CD4-positive, alpha-beta T cell (primary cell): ENCODE measurements around the gene CLDN10. TPM values are rescaled to one million over a fixed set of nuclear protein-coding genes. Genes with fewer than 3 reads are reported as not detected.

Experiments
- ATAC-seq: fragments of 200-7000 bp; cut with Tn5 transposase; one replicate; pipeline ENCODE4 v1.10.0; 2022; ENCODE audit warnings: mild to moderate bottlenecking; ENCODE audit not compliant: poor library complexity
- CTCF ChIA-PET: fragments of 350-600 bp; sonication (Branson Sonifier 250); formaldehyde crosslinking; loops from one replicate; lab custom pipeline; 2021; ENCODE audit warnings: antibody characterized with exemption, inconsistent platforms; lab: Charles Lee
- POLR2A ChIA-PET: fragments of 350-600 bp; sonication (Branson Sonifier 250); formaldehyde crosslinking; loops from one replicate; lab custom pipeline; 2021; ENCODE audit warnings: antibody characterized with exemption, inconsistent platforms; lab: Charles Lee
- DNase-seq, 14 experiments: peaks; one replicate each; pipeline ENCODE4 v3.0.0-alpha.2; 2013 to 2020; ENCODE audit warnings: mixed read lengths in 2 of 14
- H3K27ac ChIP-seq, 2 donors: one replicate each; pipeline versions ENCODE4 v1.5.1 to v1.7.0; 2013; ENCODE audit warnings: low read length in 2 of 2, low read depth in 1 of 2, mild to moderate bottlenecking in 1 of 2
- H3K27me3 ChIP-seq, 2 experiments: 1 replicate in 1 of 2; 2 replicates in 1 of 2; pipeline versions ENCODE4 v1.6.1 to v1.7.0; 2013; ENCODE audit warnings: low read length in 2 of 2, control low read depth in 1 of 2, mild to moderate bottlenecking in 1 of 2, moderate library complexity in 1 of 2; ENCODE audit not compliant: insufficient read depth in 2 of 2, control insufficient read depth in 1 of 2
- H3K36me3 ChIP-seq: one replicate; pipeline ENCODE4 v1.6.1; 2013; ENCODE audit warnings: low read length, control low read depth; ENCODE audit not compliant: insufficient read depth
- H3K4me1 ChIP-seq: one replicate; pipeline ENCODE4 v1.6.1; 2013; ENCODE audit warnings: low read length, control low read depth; ENCODE audit not compliant: insufficient read depth
- H3K4me3 ChIP-seq: one replicate; pipeline ENCODE4 v1.5.1; 2013; ENCODE audit warnings: mild to moderate bottlenecking, low read length, moderate library complexity
- H3K9me3 ChIP-seq, 2 experiments: 1 replicate in 1 of 2; 2 replicates in 1 of 2; pipeline versions ENCODE4 v1.6.1 to v1.7.0; 2013; ENCODE audit warnings: low read length in 2 of 2, mild to moderate bottlenecking in 2 of 2, control low read depth in 1 of 2, moderate library complexity in 1 of 2; ENCODE audit not compliant: control insufficient read depth in 1 of 2, insufficient read depth in 1 of 2
- H3K27ac Mint-ChIP-seq: one replicate; pipeline ENCODE4 v1.8.0; 2020; ENCODE audit warnings: mixed read lengths
- H3K27me3 Mint-ChIP-seq: one replicate; pipeline ENCODE4 v1.8.0; 2021; ENCODE audit warnings: mixed read lengths
- H3K36me3 Mint-ChIP-seq: one replicate; pipeline ENCODE4 v1.8.0; 2021; ENCODE audit warnings: low read depth, mixed read lengths
- H3K4me1 Mint-ChIP-seq: one replicate; pipeline ENCODE4 v1.8.0; 2021; ENCODE audit warnings: low read depth, mixed read lengths
- H3K4me3 Mint-ChIP-seq: one replicate; pipeline ENCODE4 v1.8.0; 2020; ENCODE audit warnings: mild to moderate bottlenecking, mixed read lengths
- H3K9me3 Mint-ChIP-seq: one replicate; pipeline ENCODE4 v1.8.0; 2020; ENCODE audit warnings: mixed read lengths
- intact Hi-C, 2 experiments: fragments of 100-400 bp; cut with DNase I in 1 of 2; cut with micrococcal nuclease in 1 of 2; formaldehyde crosslinking; loops; one replicate each; pipeline versions ENCODE4 v1.15.1 to v1.9.0; 2023 to 2025; cut with DNase I, micrococcal nuclease
- total RNA-seq, 174 experiments: library from RNA in 2 of 174; stranded (reverse) in 2 of 174; gene quantifications; one replicate each; pipeline ENCODE4 v1.2.3 and lab custom pipeline; 2021 to 2026
- TF ChIP-seq, protein P1 (sequence below): fragments of 200-600 bp; IDR thresholded peaks from one replicate; pipeline ENCODE4 v1.8.0; 2022; ENCODE audit warnings: antibody characterized with exemption, mild to moderate bottlenecking

CLDN10 gene
- total RNA-seq, 2 experiments from 2014 or later, result not detected

DNA sequence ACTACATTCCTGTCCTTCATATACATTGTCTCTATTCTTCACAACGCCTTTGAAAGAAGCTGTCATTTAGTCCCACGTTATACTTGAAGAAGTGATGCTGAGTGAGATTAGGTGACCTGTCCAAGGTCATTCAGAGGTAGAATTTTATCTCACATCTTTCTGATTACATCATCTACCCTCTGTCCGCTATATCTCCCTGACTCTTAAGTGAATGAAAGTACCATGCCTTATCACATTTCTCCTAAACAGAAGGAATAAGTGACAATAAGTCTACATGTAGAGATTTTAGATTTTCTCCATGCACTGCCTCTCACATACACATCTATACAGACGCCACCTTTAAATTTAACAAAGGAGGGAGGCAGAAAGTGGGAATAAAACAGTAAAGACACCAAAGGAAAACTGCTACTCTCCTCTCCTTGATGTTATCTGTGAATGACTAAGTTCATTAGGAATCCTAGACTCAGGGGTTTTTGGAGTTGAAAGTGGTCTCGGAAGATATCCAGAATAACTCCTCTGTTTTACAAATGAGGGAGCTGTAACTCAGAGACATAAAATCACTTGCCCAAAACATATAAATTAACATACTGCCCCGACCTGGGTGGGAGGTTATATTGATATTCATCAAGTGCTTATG lies 4.9 kb upstream of the CLDN10 start:
- POLR2A ChIA-PET, result no interaction called here
- peaks cover 53% of the 10 kb centered on the region for H3K27me3 Mint-ChIP-seq
- no peaks in the 10 kb centered on the region for H3K36me3 Mint-ChIP-seq
- Histone ChIP-seq H3K9me3 (peaks cover 0 to under 1% of the 10 kb centered on the region in 2 experiments), H3K36me3 (no peaks in the 10 kb centered on the region), H3K4me1 (peaks cover 1% of the 10 kb centered on the region), H3K27ac (no peak overlapping the region), H3K4me3 (no peak overlapping the region), H3K27me3 (peaks cover 10 to 32% of the 10 kb centered on the region in 2 experiments)
- DNase-seq (no peak), ATAC-seq (no peak)
- H3K4me1 Mint-ChIP-seq, result peaks cover 6% of the 10 kb centered on the region
- no peak overlapping the region for H3K4me3 Mint-ChIP-seq
- H3K9me3 Mint-ChIP-seq, result no peaks in the 10 kb centered on the region
- H3K27ac Mint-ChIP-seq, result no peak overlapping the region
- CTCF ChIA-PET, result no interaction called here
- intact Hi-C loops, result no loop called here
- TF ChIP-seq, protein P1, sequence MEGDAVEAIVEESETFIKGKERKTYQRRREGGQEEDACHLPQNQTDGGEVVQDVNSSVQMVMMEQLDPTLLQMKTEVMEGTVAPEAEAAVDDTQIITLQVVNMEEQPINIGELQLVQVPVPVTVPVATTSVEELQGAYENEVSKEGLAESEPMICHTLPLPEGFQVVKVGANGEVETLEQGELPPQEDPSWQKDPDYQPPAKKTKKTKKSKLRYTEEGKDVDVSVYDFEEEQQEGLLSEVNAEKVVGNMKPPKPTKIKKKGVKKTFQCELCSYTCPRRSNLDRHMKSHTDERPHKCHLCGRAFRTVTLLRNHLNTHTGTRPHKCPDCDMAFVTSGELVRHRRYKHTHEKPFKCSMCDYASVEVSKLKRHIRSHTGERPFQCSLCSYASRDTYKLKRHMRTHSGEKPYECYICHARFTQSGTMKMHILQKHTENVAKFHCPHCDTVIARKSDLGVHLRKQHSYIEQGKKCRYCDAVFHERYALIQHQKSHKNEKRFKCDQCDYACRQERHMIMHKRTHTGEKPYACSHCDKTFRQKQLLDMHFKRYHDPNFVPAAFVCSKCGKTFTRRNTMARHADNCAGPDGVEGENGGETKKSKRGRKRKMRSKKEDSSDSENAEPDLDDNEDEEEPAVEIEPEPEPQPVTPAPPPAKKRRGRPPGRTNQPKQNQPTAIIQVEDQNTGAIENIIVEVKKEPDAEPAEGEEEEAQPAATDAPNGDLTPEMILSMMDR, result no peak

DNA sequence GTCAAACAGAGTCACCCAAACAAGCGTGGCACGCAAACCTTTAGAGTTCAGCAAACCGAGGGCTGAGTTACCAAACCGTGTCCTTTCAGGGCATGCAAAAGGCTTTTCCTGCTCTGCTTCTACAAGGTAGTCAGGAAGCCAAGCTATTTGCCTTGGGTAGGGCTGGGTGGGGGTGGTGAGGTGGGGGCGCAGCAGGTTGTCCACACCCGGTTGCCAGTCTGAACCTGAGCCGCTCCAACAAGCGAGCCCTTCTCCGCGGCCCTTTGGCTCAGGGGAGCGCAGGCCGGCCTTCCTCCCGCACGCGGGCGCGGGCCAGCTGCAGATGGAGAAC lies 347 bp upstream of the CLDN10 start:
- Histone ChIP-seq H3K27ac (no peak overlapping the region), H3K9me3 (peaks cover 0 to 13% of the 10 kb centered on the region in 2 experiments), H3K27me3 (peaks cover 27 to 56% of the 10 kb centered on the region in 2 experiments), H3K4me1 (peaks cover 12% of the 10 kb centered on the region), H3K4me3 (no peak overlapping the region), H3K36me3 (no peaks in the 10 kb centered on the region)
- Mint-ChIP-seq H3K9me3 (no peaks in the 10 kb centered on the region), H3K4me3 (no peak overlapping the region), H3K27ac (no peak overlapping the region), H3K36me3 (no peaks in the 10 kb centered on the region), H3K4me1 (peaks cover 20% of the 10 kb centered on the region), H3K27me3 (peaks cover 81% of the 10 kb centered on the region)
- POLR2A ChIA-PET, result no interaction called here
- TF ChIP-seq, protein P1, result no peak
- ATAC-seq (no peak), DNase-seq (no peak)
- CTCF ChIA-PET, result no interaction called here
- intact Hi-C loops, result no loop called here

DNA sequence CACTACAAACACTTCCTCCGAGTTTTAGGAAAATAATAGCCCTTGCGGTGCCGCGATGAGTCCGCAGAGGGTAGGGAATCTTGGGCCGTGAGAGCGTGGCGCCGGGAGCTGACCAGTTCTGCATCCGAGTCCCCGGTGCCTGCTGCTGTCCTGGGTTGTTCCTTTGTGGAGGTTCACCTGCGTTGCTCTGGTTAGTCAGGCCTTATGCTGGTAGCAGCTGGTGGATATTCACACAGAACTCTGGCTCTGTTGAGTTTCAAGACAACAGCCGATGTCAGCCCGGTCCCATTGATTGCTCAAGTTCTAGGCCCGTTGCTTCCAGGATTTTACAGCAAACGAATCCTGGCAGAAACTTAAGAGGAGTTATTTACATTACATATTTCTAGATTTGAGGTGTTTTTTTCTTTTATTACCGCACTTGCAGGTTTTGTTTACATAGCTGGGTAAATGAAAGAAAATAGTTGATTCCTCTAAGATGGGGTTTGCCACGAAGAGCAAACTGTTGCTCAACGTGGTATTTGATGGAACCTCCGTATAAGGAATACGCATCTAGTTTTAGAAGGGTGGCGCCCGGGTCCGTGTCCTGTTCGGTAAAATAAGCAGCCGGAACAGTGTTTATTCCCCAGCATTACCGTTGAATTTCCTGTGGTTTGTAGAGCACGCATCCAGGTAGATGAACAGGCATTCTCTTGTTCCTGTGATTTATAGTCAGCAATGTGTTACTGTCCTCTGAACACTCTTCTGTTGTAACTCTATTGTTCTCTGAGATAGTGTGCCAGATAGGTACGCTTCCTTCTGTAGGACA lies 1.3 kb downstream of the CLDN10 start:
- Histone ChIP-seq H3K36me3 (no peaks in the 10 kb centered on the region), H3K4me1 (peaks cover 12% of the 10 kb centered on the region), H3K9me3 (peaks cover 0 to 13% of the 10 kb centered on the region in 2 experiments), H3K27me3 (peaks cover 27 to 51% of the 10 kb centered on the region in 2 experiments), H3K4me3 (no peak overlapping the region), H3K27ac (no peak overlapping the region)
- no peaks in the 10 kb centered on the region for H3K36me3 Mint-ChIP-seq
- peaks cover 79% of the 10 kb centered on the region for H3K27me3 Mint-ChIP-seq
- TF ChIP-seq, protein P1, result no peak
- no peak overlapping the region for H3K27ac Mint-ChIP-seq
- ChIA-PET POLR2A (no interaction called here), CTCF (no interaction called here)
- peak overlapping the region; percentile 71 for H3K4me3 Mint-ChIP-seq
- intact Hi-C loops, result no loop called here
- H3K4me1 Mint-ChIP-seq, result peaks cover 20% of the 10 kb centered on the region
- ATAC-seq (no peak), DNase-seq (peak in 1 of 14 experiments; percentile 7)
- no peaks in the 10 kb centered on the region for H3K9me3 Mint-ChIP-seq
